Adrenal gland (tissue), 5 donors: ENCODE measurements around the gene TEAD3.

Experiments used
- POLR2A ChIP-seq, 2 donors: fragments of 450-650 bp; IDR thresholded peaks; one replicate each; pipeline ENCODE4 v1.6.1; 2017; ENCODE audit warnings: antibody characterized with exemption in 2 of 2, mild to moderate bottlenecking in 2 of 2, moderate library complexity in 1 of 2
- TF ChIP-seq, protein P1 (sequence below), 6 experiments: fragments of 450-650 bp in 4 of 6; fragments of 200-600 bp in 2 of 6; sonication (generic) in 1 of 6; IDR thresholded peaks; 1 replicate in 5 of 6; 2 replicates in 1 of 6; pipeline versions ENCODE4 v1.5.1 to v1.8.0; 2016 to 2021; ENCODE audit warnings: antibody characterized with exemption in 6 of 6, mild to moderate bottlenecking in 2 of 6, moderate library complexity in 1 of 6
- donor health status: DM: no; HTN: no; CAD: no.

GRCh38 chr6:35514587-35514986 lies 17.7 kb upstream of the TEAD3 start:
- TF ChIP-seq, protein P1, sequence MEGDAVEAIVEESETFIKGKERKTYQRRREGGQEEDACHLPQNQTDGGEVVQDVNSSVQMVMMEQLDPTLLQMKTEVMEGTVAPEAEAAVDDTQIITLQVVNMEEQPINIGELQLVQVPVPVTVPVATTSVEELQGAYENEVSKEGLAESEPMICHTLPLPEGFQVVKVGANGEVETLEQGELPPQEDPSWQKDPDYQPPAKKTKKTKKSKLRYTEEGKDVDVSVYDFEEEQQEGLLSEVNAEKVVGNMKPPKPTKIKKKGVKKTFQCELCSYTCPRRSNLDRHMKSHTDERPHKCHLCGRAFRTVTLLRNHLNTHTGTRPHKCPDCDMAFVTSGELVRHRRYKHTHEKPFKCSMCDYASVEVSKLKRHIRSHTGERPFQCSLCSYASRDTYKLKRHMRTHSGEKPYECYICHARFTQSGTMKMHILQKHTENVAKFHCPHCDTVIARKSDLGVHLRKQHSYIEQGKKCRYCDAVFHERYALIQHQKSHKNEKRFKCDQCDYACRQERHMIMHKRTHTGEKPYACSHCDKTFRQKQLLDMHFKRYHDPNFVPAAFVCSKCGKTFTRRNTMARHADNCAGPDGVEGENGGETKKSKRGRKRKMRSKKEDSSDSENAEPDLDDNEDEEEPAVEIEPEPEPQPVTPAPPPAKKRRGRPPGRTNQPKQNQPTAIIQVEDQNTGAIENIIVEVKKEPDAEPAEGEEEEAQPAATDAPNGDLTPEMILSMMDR (IDR thresholded peaks at IDR 0.05), result no peak
- TF ChIP-seq POLR2A (IDR thresholded peaks at IDR 0.05), result no peak
